Parathyroid adenoma (tissue), 2 donors: Measurements from ENCODE around the gene XXYLT1.

ENCODE experiments used
- H2AFZ ChIP-seq: fragments of 300-600 bp; sonication (generic); one replicate; pipeline ENCODE4 v1.7.0; 2017; ENCODE audit warnings: antibody characterized with exemption, mild to moderate bottlenecking
- H3K27ac ChIP-seq: fragments of 300-600 bp; sonication (generic); one replicate; pipeline ENCODE4 v1.7.0; 2017
- H3K27me3 ChIP-seq: fragments of 300-600 bp; sonication (generic); one replicate; pipeline ENCODE4 v1.7.0; 2017; ENCODE audit warnings: low read length; ENCODE audit not compliant: control insufficient read depth, insufficient read depth
- H3K36me3 ChIP-seq: fragments of 300-600 bp; sonication (generic); one replicate; pipeline ENCODE4 v1.7.0; 2017; ENCODE audit warnings: low read length; ENCODE audit not compliant: control insufficient read depth, insufficient read depth
- H3K4me1 ChIP-seq: fragments of 300-600 bp; sonication (generic); one replicate; pipeline ENCODE4 v1.7.0; 2017; ENCODE audit warnings: control low read depth
- H3K4me2 ChIP-seq: fragments of 300-600 bp; sonication (generic); one replicate; pipeline ENCODE4 v1.7.0; 2017; ENCODE audit warnings: low read length
- H3K4me3 ChIP-seq: fragments of 300-600 bp; sonication (generic); one replicate; pipeline ENCODE4 v1.7.0; 2017; ENCODE audit warnings: low read depth, low read length
- H3K79me2 ChIP-seq: fragments of 300-600 bp; sonication (generic); one replicate; pipeline ENCODE4 v1.7.0; 2017; ENCODE audit warnings: control low read depth
- H3K9ac ChIP-seq: fragments of 300-600 bp; sonication (generic); one replicate; pipeline ENCODE4 v1.7.0; 2017; ENCODE audit warnings: mild to moderate bottlenecking
- H3K9me3 ChIP-seq: fragments of 300-600 bp; sonication (generic); one replicate; pipeline ENCODE4 v1.7.0; 2017; ENCODE audit warnings: low read length; ENCODE audit not compliant: control insufficient read depth
- TF ChIP-seq, protein P1 (sequence below): fragments of 300-600 bp; sonication (generic); IDR thresholded peaks from one replicate; pipeline ENCODE4 v1.7.0; 2017; ENCODE audit warnings: antibody characterized with exemption, mild to moderate bottlenecking
- donor health status: primary hyperparathyroidism.

The XXYLT1 gene

GRCh38 chr3:195034101-195034500, 236.9 kb downstream of the XXYLT1 start:
- no peaks in the 10 kb centered on the region for H3K4me1 ChIP-seq

GRCh38 chr3:195033531-195034091, 237.3 kb downstream of the XXYLT1 start:
- Histone ChIP-seq H3K9ac (no peak overlapping the region), H3K79me2 (no peaks in the 10 kb centered on the region), H3K27ac (no peak overlapping the region), H3K4me1 (no peaks in the 10 kb centered on the region), H3K4me3 (no peak overlapping the region), H2AFZ (no peak overlapping the region), H3K27me3 (no peaks in the 10 kb centered on the region), H3K9me3 (no peaks in the 10 kb centered on the region), H3K36me3 (no peaks in the 10 kb centered on the region), H3K4me2 (no peak overlapping the region)
- TF ChIP-seq, protein P1, sequence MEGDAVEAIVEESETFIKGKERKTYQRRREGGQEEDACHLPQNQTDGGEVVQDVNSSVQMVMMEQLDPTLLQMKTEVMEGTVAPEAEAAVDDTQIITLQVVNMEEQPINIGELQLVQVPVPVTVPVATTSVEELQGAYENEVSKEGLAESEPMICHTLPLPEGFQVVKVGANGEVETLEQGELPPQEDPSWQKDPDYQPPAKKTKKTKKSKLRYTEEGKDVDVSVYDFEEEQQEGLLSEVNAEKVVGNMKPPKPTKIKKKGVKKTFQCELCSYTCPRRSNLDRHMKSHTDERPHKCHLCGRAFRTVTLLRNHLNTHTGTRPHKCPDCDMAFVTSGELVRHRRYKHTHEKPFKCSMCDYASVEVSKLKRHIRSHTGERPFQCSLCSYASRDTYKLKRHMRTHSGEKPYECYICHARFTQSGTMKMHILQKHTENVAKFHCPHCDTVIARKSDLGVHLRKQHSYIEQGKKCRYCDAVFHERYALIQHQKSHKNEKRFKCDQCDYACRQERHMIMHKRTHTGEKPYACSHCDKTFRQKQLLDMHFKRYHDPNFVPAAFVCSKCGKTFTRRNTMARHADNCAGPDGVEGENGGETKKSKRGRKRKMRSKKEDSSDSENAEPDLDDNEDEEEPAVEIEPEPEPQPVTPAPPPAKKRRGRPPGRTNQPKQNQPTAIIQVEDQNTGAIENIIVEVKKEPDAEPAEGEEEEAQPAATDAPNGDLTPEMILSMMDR, result no peak

More at GRCh38 chr3:195034101-195034500, 236.9 kb downstream of the XXYLT1 start:
- H3K27me3 ChIP-seq, result no peaks in the 10 kb centered on the region
- H3K27ac ChIP-seq, result no peak overlapping the region
- H3K4me3 ChIP-seq, result no peak overlapping the region
- no peaks in the 10 kb centered on the region for H3K79me2 ChIP-seq
- H3K9ac ChIP-seq, result no peak overlapping the region
- H2AFZ ChIP-seq, result no peak overlapping the region
- no peak overlapping the region for H3K4me2 ChIP-seq
- TF ChIP-seq, protein P1, result no peak
- H3K9me3 ChIP-seq, result no peaks in the 10 kb centered on the region
- H3K36me3 ChIP-seq, result no peaks in the 10 kb centered on the region

DNA sequence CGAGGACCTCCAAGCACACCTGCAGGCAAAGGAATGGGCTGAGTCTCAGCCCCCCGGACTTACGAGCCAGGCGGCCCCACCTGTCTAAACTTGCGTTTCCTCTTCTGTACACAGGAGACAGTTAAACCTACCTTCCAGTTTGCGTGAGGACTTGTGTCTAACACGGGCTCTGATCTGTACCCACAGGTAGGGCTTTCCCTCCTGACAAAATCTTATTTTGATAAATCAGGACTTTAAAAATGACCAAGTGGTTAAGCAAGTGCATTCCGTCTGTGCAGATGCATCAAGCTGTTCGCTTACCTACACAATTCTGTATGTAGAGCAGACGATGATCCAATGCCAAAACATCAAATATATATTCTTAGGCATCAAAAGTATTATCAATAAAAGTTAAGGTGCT, 238.0 kb downstream of the XXYLT1 start:
- Histone ChIP-seq H3K9me3 (no peaks in the 10 kb centered on the region), H3K27me3 (no peaks in the 10 kb centered on the region), H3K27ac (no peak overlapping the region), H3K36me3 (no peaks in the 10 kb centered on the region), H3K79me2 (no peaks in the 10 kb centered on the region), H3K4me1 (no peaks in the 10 kb centered on the region), H3K4me3 (no peak overlapping the region), H3K4me2 (no peak overlapping the region), H2AFZ (no peak overlapping the region), H3K9ac (no peak overlapping the region)
- TF ChIP-seq, protein P1, result no peak

- TF ChIP-seq, protein P1, result no peak
- H3K36me3 ChIP-seq, result no peaks in the 10 kb centered on the region
- H3K4me1 ChIP-seq, result no peaks in the 10 kb centered on the region
- H3K9ac ChIP-seq, result no peak overlapping the region
- H3K79me2 ChIP-seq, result no peaks in the 10 kb centered on the region
- H3K27me3 ChIP-seq, result no peaks in the 10 kb centered on the region
- H2AFZ ChIP-seq, result no peak overlapping the region
- H3K4me2 ChIP-seq, result no peak overlapping the region
- no peak overlapping the region for H3K4me3 ChIP-seq
- no peaks in the 10 kb centered on the region for H3K9me3 ChIP-seq
- H3K27ac ChIP-seq, result no peak overlapping the region
Measured at GRCh38 chr3:195032106-195032759, 238.7 kb downstream of the XXYLT1 start.

DNA sequence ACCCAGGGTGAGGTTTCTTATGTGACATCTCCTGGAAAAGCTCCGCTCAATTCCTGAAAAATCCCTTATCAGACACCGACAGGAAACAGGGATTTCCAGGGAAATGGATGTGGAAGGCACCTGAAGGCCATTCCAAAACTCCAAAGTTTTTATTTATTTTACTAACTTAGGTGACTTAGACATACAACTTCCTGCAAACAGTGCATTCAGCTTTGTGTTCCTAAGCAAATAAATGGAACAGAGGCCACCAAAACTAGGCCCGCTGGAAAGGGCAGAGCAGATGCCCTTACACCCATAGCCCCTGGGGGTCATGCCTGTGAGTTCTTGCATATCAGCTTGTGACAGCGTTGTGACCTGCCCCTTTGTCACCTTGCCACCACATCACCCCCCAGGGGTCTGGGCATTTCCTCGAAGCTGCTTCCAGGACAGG, 239.4 kb downstream of the XXYLT1 start:
- no peak overlapping the region for H3K4me3 ChIP-seq
- no peak overlapping the region for H3K27ac ChIP-seq
- no peaks in the 10 kb centered on the region for H3K36me3 ChIP-seq
- H3K9ac ChIP-seq, result no peak overlapping the region
- no peaks in the 10 kb centered on the region for H3K4me1 ChIP-seq
- no peak overlapping the region for H3K4me2 ChIP-seq
- no peaks in the 10 kb centered on the region for H3K9me3 ChIP-seq
- H3K79me2 ChIP-seq, result no peaks in the 10 kb centered on the region
- TF ChIP-seq, protein P1, result no peak
- H2AFZ ChIP-seq, result no peak overlapping the region
- H3K27me3 ChIP-seq, result no peaks in the 10 kb centered on the region
